Measurements from ENCODE around the gene SLC33A1. TPM values are rescaled to one million over a fixed set of nuclear protein-coding genes. Genes with fewer than 3 reads are reported as not detected.

SLC33A1 gene
- total and polyA plus RNA-seq, 10 of the 15 experiments (the other 5 are each of a cell fraction or from before 2014, with no cell fraction given) = 6.4 to 25.2 (median 19.8) TPM

DNA sequence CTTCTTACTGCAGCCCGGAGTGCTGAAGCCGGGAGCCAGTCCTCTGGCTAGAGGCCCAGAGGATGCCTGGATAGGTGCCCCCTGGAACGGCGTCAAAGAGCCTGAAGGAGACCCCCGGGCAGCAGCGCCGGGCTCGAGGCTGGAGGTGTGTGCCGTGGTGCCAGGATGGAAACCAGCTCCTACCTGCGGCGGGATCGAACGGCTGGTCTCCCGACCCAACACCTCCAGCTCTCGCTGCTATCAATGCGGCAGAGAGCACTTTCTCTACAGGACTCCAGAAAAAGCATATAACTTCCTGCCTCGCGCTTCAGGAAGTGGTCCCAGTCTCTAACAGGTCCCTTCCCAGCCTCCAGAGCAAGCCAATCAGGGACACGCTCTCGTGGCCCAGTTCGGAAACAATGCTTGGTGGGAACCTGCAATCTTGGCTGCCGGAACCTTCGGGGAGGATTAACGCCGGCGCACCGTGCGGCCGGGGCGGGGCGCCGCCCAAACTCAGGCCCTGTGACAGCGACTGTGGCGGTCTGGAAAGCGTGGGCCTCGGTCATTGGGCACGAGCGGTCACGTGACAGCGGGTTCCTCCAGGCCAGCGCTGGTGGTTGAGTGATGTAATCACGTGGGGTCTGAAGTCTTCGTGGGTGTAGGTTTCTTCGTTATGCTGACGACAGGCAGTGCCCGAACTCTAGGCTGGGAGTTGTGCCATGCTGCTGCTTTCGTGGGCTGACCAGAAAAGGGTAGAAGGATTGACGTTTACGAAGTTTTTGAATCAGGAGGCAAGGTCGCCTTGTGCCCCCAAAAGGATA is at the start of gene SLC33A1 (continued):
- TF ChIP-seq DPF2 (IDR thresholded peaks at IDR 0.05) = peak; percentile 61
- TF ChIP-seq, protein P1, sequence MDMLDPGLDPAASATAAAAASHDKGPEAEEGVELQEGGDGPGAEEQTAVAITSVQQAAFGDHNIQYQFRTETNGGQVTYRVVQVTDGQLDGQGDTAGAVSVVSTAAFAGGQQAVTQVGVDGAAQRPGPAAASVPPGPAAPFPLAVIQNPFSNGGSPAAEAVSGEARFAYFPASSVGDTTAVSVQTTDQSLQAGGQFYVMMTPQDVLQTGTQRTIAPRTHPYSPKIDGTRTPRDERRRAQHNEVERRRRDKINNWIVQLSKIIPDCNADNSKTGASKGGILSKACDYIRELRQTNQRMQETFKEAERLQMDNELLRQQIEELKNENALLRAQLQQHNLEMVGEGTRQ (IDR thresholded peaks at IDR 0.05; ENCODE audit: borderline replicate concordance, low read depth, low read length) = peak; percentile 98
- TF ChIP-seq, protein P2, sequence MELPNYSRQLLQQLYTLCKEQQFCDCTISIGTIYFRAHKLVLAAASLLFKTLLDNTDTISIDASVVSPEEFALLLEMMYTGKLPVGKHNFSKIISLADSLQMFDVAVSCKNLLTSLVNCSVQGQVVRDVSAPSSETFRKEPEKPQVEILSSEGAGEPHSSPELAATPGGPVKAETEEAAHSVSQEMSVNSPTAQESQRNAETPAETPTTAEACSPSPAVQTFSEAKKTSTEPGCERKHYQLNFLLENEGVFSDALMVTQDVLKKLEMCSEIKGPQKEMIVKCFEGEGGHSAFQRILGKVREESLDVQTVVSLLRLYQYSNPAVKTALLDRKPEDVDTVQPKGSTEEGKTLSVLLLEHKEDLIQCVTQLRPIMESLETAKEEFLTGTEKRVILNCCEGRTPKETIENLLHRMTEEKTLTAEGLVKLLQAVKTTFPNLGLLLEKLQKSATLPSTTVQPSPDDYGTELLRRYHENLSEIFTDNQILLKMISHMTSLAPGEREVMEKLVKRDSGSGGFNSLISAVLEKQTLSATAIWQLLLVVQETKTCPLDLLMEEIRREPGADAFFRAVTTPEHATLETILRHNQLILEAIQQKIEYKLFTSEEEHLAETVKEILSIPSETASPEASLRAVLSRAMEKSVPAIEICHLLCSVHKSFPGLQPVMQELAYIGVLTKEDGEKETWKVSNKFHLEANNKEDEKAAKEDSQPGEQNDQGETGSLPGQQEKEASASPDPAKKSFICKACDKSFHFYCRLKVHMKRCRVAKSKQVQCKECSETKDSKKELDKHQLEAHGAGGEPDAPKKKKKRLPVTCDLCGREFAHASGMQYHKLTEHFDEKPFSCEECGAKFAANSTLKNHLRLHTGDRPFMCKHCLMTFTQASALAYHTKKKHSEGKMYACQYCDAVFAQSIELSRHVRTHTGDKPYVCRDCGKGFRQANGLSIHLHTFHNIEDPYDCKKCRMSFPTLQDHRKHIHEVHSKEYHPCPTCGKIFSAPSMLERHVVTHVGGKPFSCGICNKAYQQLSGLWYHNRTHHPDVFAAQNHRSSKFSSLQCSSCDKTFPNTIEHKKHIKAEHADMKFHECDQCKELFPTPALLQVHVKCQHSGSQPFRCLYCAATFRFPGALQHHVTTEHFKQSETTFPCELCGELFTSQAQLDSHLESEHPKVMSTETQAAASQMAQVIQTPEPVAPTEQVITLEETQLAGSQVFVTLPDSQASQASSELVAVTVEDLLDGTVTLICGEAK (IDR thresholded peaks at IDR 0.05; ENCODE audit: borderline replicate concordance) = peak; percentile 100
- no peak for TF ChIP-seq CBX3 (IDR thresholded peaks at IDR 0.05; ENCODE audit: borderline replicate concordance, low read depth)
- TF ChIP-seq CREB1 (IDR thresholded peaks at IDR 0.05; ENCODE audit: low read depth) = peak; percentile 90
- no peak for TF ChIP-seq RAD21 (IDR thresholded peaks at IDR 0.05; ENCODE audit: insufficient read depth, low read depth, low read length)
- TF ChIP-seq CBX5 (IDR thresholded peaks at IDR 0.05; ENCODE audit: low read depth) = peak; percentile 94; the same call in 1 of the 2 replicates
- TF ChIP-seq RBBP5 (conservative IDR thresholded peaks at IDR 0.05) = no peak
- TF ChIP-seq, protein P3, sequence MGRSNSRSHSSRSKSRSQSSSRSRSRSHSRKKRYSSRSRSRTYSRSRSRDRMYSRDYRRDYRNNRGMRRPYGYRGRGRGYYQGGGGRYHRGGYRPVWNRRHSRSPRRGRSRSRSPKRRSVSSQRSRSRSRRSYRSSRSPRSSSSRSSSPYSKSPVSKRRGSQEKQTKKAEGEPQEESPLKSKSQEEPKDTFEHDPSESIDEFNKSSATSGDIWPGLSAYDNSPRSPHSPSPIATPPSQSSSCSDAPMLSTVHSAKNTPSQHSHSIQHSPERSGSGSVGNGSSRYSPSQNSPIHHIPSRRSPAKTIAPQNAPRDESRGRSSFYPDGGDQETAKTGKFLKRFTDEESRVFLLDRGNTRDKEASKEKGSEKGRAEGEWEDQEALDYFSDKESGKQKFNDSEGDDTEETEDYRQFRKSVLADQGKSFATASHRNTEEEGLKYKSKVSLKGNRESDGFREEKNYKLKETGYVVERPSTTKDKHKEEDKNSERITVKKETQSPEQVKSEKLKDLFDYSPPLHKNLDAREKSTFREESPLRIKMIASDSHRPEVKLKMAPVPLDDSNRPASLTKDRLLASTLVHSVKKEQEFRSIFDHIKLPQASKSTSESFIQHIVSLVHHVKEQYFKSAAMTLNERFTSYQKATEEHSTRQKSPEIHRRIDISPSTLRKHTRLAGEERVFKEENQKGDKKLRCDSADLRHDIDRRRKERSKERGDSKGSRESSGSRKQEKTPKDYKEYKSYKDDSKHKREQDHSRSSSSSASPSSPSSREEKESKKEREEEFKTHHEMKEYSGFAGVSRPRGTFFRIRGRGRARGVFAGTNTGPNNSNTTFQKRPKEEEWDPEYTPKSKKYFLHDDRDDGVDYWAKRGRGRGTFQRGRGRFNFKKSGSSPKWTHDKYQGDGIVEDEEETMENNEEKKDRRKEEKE (IDR thresholded peaks at IDR 0.05) = no peak
- peak; percentile 43; the same call in 1 of the 2 replicates for TF ChIP-seq SPI1 (IDR thresholded peaks at IDR 0.05; ENCODE audit: borderline replicate concordance, insufficient read depth, low read depth, low read length)
- TF ChIP-seq MTA2 (IDR thresholded peaks at IDR 0.05; ENCODE audit: low read depth) = no peak; the same call in none of the 2 replicates
- 0 out of 2 replicates have a peak, but pooled peaks have one; percentile 56 for TF ChIP-seq JUND (IDR thresholded peaks at IDR 0.05; ENCODE audit: low read depth, low read length)
- 0 out of 2 replicates have a peak, but pooled peaks have one; percentile 67 for TF ChIP-seq RCOR1 (conservative IDR thresholded peaks at IDR 0.05; ENCODE audit: low read depth, low read length)
- peak; percentile 97 for TF ChIP-seq NBN (IDR thresholded peaks at IDR 0.05)
- TF ChIP-seq EED (IDR thresholded peaks at IDR 0.05; ENCODE audit: low read depth) = peak; percentile 54; the same call in 1 of the 2 replicates
- TF ChIP-seq SP1 (IDR thresholded peaks at IDR 0.05; ENCODE audit: low read depth, low read length) = peak; percentile 90
- TF ChIP-seq FOXM1 (IDR thresholded peaks at IDR 0.05; ENCODE audit: low read depth, low read length) = no peak
- no peak for TF ChIP-seq MYB (IDR thresholded peaks at IDR 0.05; ENCODE audit: borderline replicate concordance, low read depth, low read length)
- TF ChIP-seq IKZF2 (IDR thresholded peaks at IDR 0.05) = peak; percentile 52 to 65; a peak in 3 of 4 replicates
- TF ChIP-seq FOS (IDR thresholded peaks at IDR 0.05; ENCODE audit: borderline replicate concordance, extremely low read depth, insufficient read length) = peak; percentile 54
- TF ChIP-seq, protein P4, sequence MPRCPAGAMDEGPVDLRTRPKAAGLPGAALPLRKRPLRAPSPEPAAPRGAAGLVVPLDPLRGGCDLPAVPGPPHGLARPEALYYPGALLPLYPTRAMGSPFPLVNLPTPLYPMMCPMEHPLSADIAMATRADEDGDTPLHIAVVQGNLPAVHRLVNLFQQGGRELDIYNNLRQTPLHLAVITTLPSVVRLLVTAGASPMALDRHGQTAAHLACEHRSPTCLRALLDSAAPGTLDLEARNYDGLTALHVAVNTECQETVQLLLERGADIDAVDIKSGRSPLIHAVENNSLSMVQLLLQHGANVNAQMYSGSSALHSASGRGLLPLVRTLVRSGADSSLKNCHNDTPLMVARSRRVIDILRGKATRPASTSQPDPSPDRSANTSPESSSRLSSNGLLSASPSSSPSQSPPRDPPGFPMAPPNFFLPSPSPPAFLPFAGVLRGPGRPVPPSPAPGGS (IDR thresholded peaks at IDR 0.05; ENCODE audit: borderline replicate concordance, insufficient read depth, low read depth, low read length, poor library complexity, severe bottlenecking) = peak; percentile 72

Measured in GM12878 (cell line).